IPS-NIHi11 (cell line): ENCODE measurements around the gene RCOR3.

Source experiments
- DNase-seq: peaks from one replicate; pipeline ENCODE4 v3.0.0; 2012; ENCODE audit warnings: mixed read lengths, low spot score

The RCOR3 gene

DNA sequence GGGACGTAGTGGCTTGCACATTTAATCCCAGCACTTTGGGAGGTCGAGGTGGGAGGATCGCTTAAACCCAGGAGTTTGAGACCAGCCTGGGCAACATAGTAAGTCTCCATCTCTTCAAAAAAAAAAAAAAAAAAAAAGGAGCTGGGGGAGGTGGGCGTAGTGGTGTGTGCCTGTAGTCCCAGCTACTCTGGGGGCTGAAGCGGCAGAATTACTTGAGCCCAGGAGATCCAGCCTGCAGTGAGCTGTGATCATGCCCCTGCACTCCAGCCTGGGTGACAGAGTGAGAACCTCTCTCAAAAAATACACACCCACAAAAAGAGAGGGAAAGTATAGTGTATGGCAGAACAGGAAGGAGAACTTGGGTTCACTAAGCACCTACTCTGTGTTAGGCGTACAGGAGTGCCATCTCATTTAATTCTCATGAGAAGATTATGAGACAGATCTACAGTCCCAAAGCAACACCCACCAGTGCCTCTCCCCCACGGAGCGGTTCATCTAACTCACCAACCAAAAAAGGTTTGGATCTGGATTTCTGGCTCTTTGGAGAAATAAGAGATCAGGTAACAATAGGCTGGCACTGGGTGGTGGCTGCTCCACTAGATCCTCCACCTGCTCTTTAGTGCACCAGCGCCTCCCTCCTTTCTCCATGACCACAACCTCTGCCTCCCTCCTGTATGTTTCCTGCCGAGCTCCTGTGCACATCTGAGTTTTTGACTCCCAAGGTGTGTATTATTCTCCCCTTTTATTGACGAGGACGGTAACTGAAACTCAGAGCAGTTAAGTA, 66.0 kb downstream of the RCOR3 start:
- DNase-seq = peak; percentile 30

GRCh38 chr1:211326140-211326527, 67.0 kb downstream of the RCOR3 start:
- DNase-seq = no peak

DNA sequence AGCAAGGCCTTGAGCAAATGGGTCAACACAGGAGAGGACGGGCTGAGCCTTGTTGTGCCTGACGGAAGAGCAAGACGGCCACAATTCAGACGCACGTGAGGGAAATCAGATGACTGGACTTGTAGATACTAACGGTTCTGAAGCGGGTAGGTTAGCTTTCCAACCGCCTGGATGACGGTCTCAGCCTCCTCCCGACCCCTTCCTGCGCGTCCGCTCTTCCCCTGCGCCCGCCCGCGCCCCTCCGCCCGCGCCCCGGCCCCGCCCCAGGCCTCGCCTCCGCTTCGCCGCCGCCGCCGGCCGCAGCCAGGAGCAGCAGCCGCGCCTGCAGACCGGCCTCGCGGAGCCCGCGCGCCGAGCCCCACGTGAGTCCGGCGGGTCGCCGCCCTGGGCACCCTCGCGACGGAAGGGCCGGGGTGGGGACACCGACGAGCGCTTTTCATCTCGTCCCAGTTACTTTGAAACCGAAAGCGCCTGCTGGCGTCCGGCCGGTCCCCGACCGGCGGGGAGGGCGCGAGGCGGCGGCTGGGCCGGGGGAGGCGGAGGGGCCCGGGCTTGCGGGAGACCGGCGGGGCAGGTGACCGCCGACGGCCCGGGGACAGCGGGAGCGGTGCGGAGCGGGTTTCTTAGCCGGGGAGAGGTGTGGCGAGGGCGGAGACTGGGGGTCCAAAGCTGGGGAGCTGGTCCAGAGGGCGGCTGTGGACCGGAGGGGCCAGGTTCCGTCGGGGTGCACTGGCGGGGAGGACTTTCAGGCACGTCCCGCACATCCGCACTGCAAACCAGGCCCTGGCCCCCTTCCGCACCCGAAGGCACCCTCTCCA, 67.6 kb downstream of the RCOR3 start, which contains the start of gene TRAF5:
Gene TRAF5 (plus strand): TSS at position 306 of the 818 bp plus-strand sequence. CDS start 26,407 bp downstream, outside the sequence.
- peak; percentile 80 for DNase-seq

GRCh38 chr1:211327346-211327921, 68.3 kb downstream of the RCOR3 start:
- DNase-seq = peak; percentile 38

DNA sequence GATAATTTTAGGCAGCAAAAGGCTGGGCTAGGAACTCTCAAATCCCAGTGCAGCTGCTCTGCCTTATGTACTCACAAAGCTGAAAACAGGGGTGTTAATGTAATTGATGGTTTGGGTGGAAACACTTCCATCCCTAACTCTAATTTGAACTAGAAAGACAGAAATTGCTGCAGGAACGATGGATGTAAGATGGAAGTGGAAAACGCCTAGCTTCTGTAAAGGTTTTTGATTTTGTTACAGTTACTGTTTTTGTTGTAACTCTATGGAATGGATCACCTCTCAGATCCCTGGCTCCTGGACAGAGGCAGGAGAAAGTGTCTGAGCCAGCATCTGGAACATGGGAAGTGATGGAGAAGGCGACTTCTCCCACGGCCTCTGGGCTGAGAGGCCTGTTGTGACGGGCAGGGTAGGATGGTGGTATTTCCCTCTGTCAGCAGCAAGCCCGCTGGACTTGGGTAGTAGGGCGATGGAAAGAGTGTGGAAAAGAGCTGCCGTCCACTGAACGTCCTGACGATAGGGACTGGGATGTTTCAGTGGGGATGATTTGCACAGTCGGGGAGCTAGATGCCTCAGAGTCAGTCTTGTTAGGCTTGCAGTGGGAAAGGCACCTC, 69.0 kb downstream of the RCOR3 start:
- no peak for DNase-seq

DNA sequence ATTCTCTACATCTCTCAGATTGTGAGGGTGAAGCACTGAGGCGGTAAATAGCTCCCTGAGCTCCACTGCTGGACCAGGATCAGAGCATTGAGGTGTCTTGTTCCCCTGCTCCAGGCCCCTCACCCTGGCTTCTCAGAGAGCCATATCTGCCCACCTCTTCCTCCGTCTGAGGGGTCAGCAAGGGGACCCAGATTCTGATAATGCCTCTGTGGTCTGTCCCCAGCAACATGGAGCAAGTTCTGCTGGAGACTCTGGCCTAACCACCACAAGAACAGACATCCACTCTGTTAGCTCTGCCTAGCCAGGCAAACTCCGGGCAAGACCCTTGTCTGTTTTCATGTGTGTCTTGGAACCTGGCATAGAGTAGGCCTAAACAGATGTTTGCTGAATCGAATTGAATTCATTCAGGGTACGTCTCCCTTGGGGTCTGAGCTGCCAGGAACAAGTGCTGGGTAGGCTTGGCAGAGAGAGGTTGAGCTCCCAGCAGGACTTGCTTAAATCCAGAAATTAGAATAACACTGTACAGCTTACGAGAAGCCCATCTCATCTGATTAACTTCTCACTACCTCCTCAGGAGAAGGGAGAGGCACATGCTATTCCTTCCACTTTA, 69.8 kb downstream of the RCOR3 start:
- no peak for DNase-seq

DNA sequence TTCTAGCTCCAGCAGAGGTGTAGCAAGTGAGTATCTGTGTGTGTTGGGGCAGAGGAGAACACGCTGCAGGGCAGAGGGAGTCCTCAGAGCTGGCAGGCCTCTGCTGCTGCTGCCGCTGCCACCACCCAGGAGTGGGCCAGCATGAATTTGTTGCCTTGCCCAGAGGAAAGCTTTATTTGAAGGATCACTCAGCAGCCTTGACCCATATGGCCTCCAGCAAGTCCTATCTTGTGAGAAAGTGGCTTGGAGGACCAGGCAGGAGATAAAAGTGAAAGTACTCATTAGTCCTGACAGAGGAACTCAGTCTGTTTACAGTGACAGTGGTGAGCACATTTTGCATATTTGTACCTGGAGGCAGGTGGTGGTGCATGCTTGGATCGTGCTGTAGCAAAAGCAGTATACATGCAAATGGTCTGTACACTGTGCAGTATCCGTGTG, 70.6 kb downstream of the RCOR3 start:
- no peak for DNase-seq

DNA sequence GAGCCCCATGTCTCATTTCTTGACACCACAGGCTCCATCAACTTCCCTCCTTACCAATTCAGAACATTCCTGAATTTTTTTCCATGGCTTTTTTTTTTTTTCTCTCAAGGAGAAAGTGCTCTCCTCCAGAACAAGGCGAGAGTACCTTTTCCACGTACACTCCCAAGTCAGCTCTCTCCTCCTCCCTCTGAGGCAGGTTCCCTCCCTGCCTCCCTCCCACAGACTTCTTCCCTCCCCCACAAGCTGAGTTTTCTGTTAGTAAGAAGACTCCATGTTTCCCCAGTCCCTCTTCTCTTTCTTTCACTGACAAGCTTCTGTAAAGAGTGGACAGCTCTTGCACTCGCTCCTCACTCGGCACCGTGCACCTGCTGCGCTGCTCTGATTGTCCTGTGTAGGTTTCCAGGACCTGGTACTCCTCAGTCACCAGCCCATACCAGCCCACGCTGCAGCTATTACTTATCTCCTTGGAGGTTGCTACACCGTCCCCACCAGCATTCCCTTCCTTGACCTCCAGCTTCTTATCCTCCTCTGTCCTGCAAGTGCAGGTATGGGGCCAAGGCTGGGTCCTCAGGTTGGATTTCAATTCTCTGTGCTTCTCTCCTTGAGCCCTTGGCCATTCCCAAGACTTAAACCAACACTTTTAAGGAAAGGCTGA, 71.2 kb downstream of the RCOR3 start:
- DNase-seq = no peak

- DNase-seq = no peak
Observed at GRCh38 chr1:211331011-211331709, 72.0 kb downstream of the RCOR3 start.

GRCh38 chr1:211332036-211332616, 73.0 kb downstream of the RCOR3 start:
- DNase-seq = no peak

GRCh38 chr1:211332830-211333229, 73.7 kb downstream of the RCOR3 start:
- no peak for DNase-seq

DNA sequence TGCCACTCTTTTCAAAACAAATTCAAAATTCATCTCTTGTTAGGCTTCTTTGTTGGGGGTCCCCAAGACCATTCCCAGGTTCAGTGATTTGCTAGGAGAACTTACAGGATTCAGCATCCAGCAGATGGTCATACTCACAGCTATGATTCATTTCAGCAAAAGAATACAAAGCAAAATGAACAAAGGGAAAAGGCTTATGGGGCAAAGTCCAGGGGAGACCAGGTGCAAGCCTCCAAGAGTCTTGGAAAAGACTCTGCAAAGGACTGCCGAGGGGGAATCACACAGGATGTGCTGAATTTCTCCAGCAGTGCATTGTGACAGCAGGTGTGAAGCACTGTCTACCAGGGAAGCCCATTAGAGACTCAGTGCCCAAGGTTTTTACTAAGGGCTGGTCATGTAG, 74.7 kb downstream of the RCOR3 start:
- no peak for DNase-seq

DNA sequence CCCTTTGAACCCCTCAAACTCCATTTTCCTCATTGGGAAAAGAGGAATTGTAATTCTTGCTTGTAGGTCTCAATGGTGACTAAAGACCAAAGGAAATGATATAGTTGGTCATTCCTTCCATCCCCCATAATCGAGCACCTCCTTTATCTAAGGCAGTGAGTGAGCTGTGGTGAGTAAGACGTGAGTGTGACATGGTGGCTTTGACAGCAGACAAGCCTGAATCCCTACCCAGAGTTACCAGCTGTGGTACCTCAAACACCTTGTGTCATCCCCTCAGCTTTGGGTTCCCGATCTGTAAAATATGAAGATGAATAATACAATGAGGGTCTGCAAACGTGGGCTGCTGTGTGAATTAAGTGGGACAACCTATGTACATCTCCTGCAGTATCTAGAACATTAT, 75.8 kb downstream of the RCOR3 start:
- no peak for DNase-seq

DNA sequence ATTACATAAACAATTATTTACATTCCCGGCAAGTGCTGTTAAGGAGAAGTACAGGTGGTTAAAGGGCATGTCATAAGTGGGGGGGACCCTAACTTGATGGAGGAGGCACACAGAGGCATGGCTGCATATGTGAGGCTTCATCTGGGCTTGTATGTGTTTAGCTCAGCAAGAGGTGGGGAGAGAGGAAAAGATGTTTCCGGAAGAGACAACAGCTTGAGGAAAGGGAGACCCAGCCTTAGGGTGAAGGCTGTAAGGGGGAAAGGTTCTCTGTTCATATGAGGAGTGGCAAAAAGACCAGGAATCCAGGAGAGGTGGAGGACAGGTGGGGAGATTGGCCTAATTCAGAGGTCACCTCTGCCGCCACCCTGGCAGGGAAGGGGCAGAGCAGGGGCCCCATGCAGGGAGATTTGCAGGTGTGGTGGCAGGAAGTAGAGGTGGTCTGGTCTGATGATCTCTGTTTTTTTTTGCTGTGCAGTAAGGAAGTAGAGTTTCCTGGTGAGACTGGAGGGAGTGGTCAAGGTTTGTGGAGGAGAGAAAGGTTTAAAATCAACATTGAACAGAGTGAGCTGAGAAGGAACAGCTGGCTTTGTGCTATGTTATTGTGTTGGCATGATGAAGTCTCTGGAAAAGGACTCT, 76.5 kb downstream of the RCOR3 start:
- DNase-seq = no peak

DNA sequence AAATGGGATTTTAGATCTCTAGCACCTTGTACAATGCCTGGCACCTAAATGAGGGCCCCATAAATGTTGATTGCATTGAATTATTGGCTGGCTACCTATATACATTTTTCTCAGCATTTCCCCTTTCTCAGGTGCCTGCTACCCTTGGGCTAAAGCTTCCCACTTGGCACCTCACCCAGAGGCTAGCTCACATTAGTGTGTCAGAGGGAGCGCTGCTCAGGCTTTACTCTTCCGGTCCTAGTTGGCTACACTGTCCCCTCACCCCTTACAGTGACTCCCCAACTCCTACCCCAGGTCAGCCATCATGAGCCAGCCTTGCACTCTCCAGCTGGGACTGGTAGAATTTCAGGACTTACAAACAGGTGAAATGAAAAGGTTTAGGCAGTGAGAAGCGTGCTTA, 77.0 kb downstream of the RCOR3 start:
- DNase-seq = no peak

- DNase-seq = no peak
Observed at GRCh38 chr1:211336775-211337174, 77.6 kb downstream of the RCOR3 start.

GRCh38 chr1:211337430-211338223, 78.5 kb downstream of the RCOR3 start:
- DNase-seq = no peak

GRCh38 chr1:211338224-211338620, 79.1 kb downstream of the RCOR3 start:
- DNase-seq = no peak

- no peak for DNase-seq
Observed at GRCh38 chr1:211339631-211340041, 80.5 kb downstream of the RCOR3 start.
